ENCODE data around the gene TNP2. TPM values are rescaled to one million over a fixed set of nuclear protein-coding genes. Genes with fewer than 3 reads are reported as not detected.

TNP2 gene
- total and polyA plus RNA-seq, 2 donors (not counting 3 experiments of a cell fraction or from before 2014, with no cell fraction given), result not detected

DNA sequence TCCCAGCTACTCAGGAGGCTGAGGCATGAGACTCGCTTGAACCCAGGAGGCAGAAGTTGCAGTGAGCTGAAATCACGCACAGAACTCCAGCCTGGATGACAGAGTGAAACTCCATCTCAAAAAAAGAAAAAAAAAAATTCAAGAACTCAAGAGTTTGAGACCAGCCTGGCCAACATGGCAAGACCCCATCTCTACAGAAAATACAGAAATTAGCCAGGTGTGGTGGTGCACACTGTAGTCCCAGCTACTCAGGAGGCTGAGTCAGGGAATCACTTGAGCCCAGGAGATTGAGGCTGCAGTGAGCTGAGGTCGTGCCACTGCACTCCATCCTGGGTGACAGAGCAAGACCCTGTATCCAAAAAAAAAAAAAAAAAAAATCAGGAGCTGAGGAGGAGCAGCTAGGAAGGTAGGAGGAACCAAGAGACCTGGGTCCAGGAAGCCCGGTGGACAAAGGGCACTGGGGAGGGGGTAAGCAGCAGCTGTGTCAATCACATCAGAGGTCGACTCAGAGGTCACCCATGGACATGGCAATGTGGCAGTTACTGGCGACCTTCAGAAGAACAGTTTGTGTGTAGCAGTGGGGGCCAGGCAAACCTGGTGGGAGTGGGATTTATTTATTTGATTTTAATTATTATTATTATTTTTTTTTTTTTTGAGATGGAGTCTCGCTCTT lies 23.1 kb upstream of the TNP2 start:
- no peaks in the 10 kb centered on the region for H3K36me3 ChIP-seq (ENCODE audit: control insufficient read depth in 2 of 2, extremely low read depth in 1 of 2, insufficient read depth in 2 of 2, low read length in 2 of 2)
- intact Hi-C loops (cut with micrococcal nuclease) (no loop called here), dilution Hi-C loops (cut with MboI; ENCODE audit: extremely low pct_ligation_motif_present, low sequenced_read_pairs) (no loop called here)
- ChIA-PET CTCF (interaction anchor here (1.0 to 1.3 kb wide), 2 partner anchors 23 to 41 kb away, joined by 3 read pairs; partner anchors contain the start of gene TNP2), POLR2A (interaction anchor here (0.6 kb wide), 1 partner anchor 87 kb away, joined by 3 read pairs; no protein-coding TSS in a partner anchor)
- no peaks in the 10 kb centered on the region for H3K4me1 ChIP-seq (ENCODE audit: control insufficient read depth, extremely low read depth, insufficient read depth, low read length)
- no peak overlapping the region for H3K4me2 ChIP-seq (ENCODE audit: insufficient read depth, low read length)
- TF ChIP-seq POLR2AphosphoS5 (IDR thresholded peaks at IDR 0.05; ENCODE audit: insufficient read depth, low read depth, low read length) (no peak), EZH2 (IDR thresholded peaks at IDR 0.05; ENCODE audit: borderline replicate concordance, low read depth, low read length, severe bottlenecking) (no peak), POLR2A (IDR thresholded peaks at IDR 0.05; ENCODE audit: low read depth, low read length) (no peak), JUN (IDR thresholded peaks at IDR 0.05; ENCODE audit: borderline replicate concordance, insufficient read depth, insufficient read length, low read depth) (no peak)
- TF ChIP-seq, protein P1, sequence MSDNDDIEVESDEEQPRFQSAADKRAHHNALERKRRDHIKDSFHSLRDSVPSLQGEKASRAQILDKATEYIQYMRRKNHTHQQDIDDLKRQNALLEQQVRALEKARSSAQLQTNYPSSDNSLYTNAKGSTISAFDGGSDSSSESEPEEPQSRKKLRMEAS (IDR thresholded peaks at IDR 0.05; ENCODE audit: insufficient read depth, insufficient read length), result no peak
- DNase-seq (ENCODE audit: low read depth, low spot score) (no peak), FAIRE-seq (peak; percentile 33)
- no TSS peak for BruUV-seq (replicated peaks)
- no peak overlapping the region for H3K4me3 ChIP-seq (replicated peaks in 1 of 3; ENCODE audit: insufficient read depth in 1 of 3, low read depth in 1 of 3, low read length in 3 of 3)
- H3K79me2 ChIP-seq (ENCODE audit: control insufficient read depth, insufficient read depth, low read length), result no peaks in the 10 kb centered on the region
- H3K9me3 ChIP-seq (replicated peaks; ENCODE audit: control insufficient read depth, insufficient read depth, low read length), result no peaks in the 10 kb centered on the region
- H4K20me1 ChIP-seq (replicated peaks; ENCODE audit: control insufficient read depth, extremely low read depth, insufficient read depth, low read length), result no peaks in the 10 kb centered on the region
- H3K27ac ChIP-seq (ENCODE audit: insufficient read depth, low read depth, low read length), result no peak overlapping the region
- H2AFZ ChIP-seq (ENCODE audit: low read depth, low read length), result no peak overlapping the region
- no peaks in the 10 kb centered on the region for H3K9me1 ChIP-seq (replicated peaks; ENCODE audit: control insufficient read depth, extremely low read depth, insufficient read depth, low read length)
- no peak overlapping the region for H3K9ac ChIP-seq (replicated peaks; ENCODE audit: extremely low read depth, insufficient read depth, low read length)
- peaks cover 0 to 3% of the 10 kb centered on the region in 2 experiments for H3K27me3 ChIP-seq (ENCODE audit: control insufficient read depth in 2 of 2, insufficient read depth in 2 of 2, low read length in 2 of 2)

DNA sequence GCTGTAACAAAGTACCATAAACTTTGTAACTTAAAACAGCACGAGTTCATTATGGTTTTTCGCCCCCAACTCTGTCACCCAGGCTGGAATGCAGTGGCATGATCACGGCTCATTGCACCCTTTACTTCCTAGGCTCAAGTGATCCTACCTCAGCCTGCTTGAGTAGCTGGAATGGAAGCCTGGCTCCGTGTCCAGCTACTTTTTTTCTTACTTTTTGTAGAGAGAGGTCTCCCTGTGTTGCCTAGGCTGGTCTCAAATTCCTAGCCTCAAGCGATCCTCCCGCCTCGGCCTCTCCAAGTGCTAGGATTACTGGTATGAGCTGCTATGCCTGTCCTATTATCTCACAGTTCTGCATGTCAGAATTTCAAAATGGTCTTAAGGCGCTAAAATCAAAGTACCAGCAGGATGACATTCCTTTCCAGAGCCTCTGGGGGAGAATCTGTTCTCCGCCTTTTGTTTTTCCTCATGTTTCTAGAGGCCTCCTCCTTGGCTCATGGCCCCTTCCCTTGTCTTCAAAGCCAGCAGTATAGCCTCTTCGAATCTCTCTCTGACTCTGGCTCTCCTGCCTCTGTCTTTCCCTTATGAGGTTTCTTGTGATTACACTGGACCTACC lies 22.1 kb upstream of the TNP2 start:
- Histone ChIP-seq H3K9me3 (replicated peaks; ENCODE audit: control insufficient read depth, insufficient read depth, low read length) (no peaks in the 10 kb centered on the region), H3K4me1 (ENCODE audit: control insufficient read depth, extremely low read depth, insufficient read depth, low read length) (no peaks in the 10 kb centered on the region), H3K4me2 (ENCODE audit: insufficient read depth, low read length) (no peak overlapping the region), H3K9me1 (replicated peaks; ENCODE audit: control insufficient read depth, extremely low read depth, insufficient read depth, low read length) (no peaks in the 10 kb centered on the region), H2AFZ (ENCODE audit: low read depth, low read length) (no peak overlapping the region), H3K27me3 (ENCODE audit: control insufficient read depth in 2 of 2, insufficient read depth in 2 of 2, low read length in 2 of 2) (peaks cover 0 to 3% of the 10 kb centered on the region in 2 experiments), H4K20me1 (replicated peaks; ENCODE audit: control insufficient read depth, extremely low read depth, insufficient read depth, low read length) (no peaks in the 10 kb centered on the region), H3K9ac (replicated peaks; ENCODE audit: extremely low read depth, insufficient read depth, low read length) (no peak overlapping the region), H3K36me3 (ENCODE audit: control insufficient read depth in 2 of 2, extremely low read depth in 1 of 2, insufficient read depth in 2 of 2, low read length in 2 of 2) (no peaks in the 10 kb centered on the region), H3K79me2 (ENCODE audit: control insufficient read depth, insufficient read depth, low read length) (no peaks in the 10 kb centered on the region), H3K27ac (ENCODE audit: insufficient read depth, low read depth, low read length) (no peak overlapping the region), H3K4me3 (replicated peaks in 1 of 3; ENCODE audit: insufficient read depth in 1 of 3, low read depth in 1 of 3, low read length in 3 of 3) (no peak overlapping the region)
- dilution Hi-C loops (cut with MboI; ENCODE audit: extremely low pct_ligation_motif_present, low sequenced_read_pairs), result no loop called here
- ChIA-PET POLR2A (no interaction called here), CTCF (interaction anchor here (1.3 kb wide), 1 partner anchor 22 kb away, joined by 3 read pairs; the partner anchor contains the start of gene TNP2)
- TF ChIP-seq GATA2 (IDR thresholded peaks at IDR 0.05; ENCODE audit: insufficient read depth, insufficient read length, low read depth, low read length) (no peak), MYC (IDR thresholded peaks at IDR 0.05; ENCODE audit: low read depth, low read length) (no peak), EZH2 (IDR thresholded peaks at IDR 0.05; ENCODE audit: borderline replicate concordance, low read depth, low read length, severe bottlenecking) (no peak), JUN (IDR thresholded peaks at IDR 0.05; ENCODE audit: borderline replicate concordance, insufficient read depth, insufficient read length, low read depth) (no peak), FOS (IDR thresholded peaks at IDR 0.05; ENCODE audit: borderline replicate concordance, insufficient read depth, low read length) (no peak)
- TF ChIP-seq, protein P2, sequence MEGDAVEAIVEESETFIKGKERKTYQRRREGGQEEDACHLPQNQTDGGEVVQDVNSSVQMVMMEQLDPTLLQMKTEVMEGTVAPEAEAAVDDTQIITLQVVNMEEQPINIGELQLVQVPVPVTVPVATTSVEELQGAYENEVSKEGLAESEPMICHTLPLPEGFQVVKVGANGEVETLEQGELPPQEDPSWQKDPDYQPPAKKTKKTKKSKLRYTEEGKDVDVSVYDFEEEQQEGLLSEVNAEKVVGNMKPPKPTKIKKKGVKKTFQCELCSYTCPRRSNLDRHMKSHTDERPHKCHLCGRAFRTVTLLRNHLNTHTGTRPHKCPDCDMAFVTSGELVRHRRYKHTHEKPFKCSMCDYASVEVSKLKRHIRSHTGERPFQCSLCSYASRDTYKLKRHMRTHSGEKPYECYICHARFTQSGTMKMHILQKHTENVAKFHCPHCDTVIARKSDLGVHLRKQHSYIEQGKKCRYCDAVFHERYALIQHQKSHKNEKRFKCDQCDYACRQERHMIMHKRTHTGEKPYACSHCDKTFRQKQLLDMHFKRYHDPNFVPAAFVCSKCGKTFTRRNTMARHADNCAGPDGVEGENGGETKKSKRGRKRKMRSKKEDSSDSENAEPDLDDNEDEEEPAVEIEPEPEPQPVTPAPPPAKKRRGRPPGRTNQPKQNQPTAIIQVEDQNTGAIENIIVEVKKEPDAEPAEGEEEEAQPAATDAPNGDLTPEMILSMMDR (IDR thresholded peaks at IDR 0.05; ENCODE audit: extremely low read depth in 1 of 2, insufficient read depth in 1 of 2, low read depth in 1 of 2, low read length in 2 of 2), result no peak
- FAIRE-seq, result no peak
- no TSS peak for BruUV-seq (replicated peaks)
- intact Hi-C loops (cut with micrococcal nuclease), result no loop called here
- no peak for DNase-seq (ENCODE audit: low read depth, low spot score)
